ACC112 (cell line): ENCODE results near the gene SHISA6.

ENCODE experiments used
- H2AFZ ChIP-seq: fragments of 200-600 bp; sonication (generic); one replicate; pipeline ENCODE4 v1.6.0; 2017; ENCODE audit warnings: antibody characterized with exemption, low read length; ENCODE audit not compliant: unreplicated experiment
- H3K27ac ChIP-seq: fragments of 200-600 bp; sonication (generic); 2 replicates; pipeline ENCODE4 v1.5.1; 2014; ENCODE audit warnings: low read depth, mild to moderate bottlenecking, antibody characterized with exemption, low read length, moderate library complexity
- H3K27me3 ChIP-seq: fragments of 200-600 bp; sonication (generic); 2 replicates; pipeline ENCODE4 v1.6.1; 2014; ENCODE audit warnings: mild to moderate bottlenecking, antibody characterized with exemption, low read length, moderate library complexity, mixed read lengths; ENCODE audit not compliant: insufficient read depth
- H3K36me3 ChIP-seq: fragments of 200-600 bp; sonication (generic); 2 replicates; pipeline ENCODE4 v1.6.1; 2016; ENCODE audit warnings: mild to moderate bottlenecking, antibody characterized with exemption, low read length, moderate library complexity, mixed read lengths; ENCODE audit not compliant: insufficient read depth
- H3K4me1 ChIP-seq: fragments of 200-600 bp; sonication (generic); one replicate; pipeline ENCODE4 v1.6.1; 2016; ENCODE audit warnings: low read length, mixed read lengths; ENCODE audit not compliant: insufficient read depth, unreplicated experiment, control insufficient read depth
- H3K4me3 ChIP-seq: fragments of 200-600 bp; sonication (generic); 2 replicates; pipeline ENCODE4 v1.5.1; 2014; ENCODE audit warnings: mild to moderate bottlenecking, low read depth, low read length
- H3K79me2 ChIP-seq: fragments of 200-600 bp; sonication (generic); one replicate; pipeline ENCODE4 v1.6.0; 2016; ENCODE audit warnings: low read length; ENCODE audit not compliant: control insufficient read depth, unreplicated experiment, insufficient read depth

The SHISA6 gene

DNA sequence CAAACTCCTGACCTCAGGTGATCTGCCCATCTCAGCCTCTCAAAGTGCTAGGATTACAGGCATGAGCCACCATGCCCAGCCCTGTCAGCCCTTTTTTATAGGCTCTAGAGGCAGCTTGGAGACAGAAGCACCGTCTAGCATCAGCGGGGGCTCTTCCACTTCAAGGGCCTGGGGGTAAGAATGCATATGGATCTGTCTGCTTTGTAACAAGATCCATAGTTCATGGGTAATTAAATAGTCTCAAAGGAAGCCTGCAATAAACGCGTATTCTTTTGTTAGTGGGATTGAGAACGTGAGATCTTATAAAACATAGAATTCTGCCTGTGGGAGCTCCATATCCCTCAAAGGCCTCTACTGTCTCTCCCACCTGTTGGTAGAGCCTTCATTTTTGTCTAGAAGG lies 142.1 kb downstream of the SHISA6 start:
- Histone ChIP-seq H3K27me3 (no peaks in the 10 kb centered on the region), H3K36me3 (no peaks in the 10 kb centered on the region), H3K79me2 (no peaks in the 10 kb centered on the region), H3K4me1 (no peaks in the 10 kb centered on the region), H3K27ac (no peak overlapping the region), H2AFZ (no peak overlapping the region), H3K4me3 (no peak overlapping the region)

- no peaks in the 10 kb centered on the region for H3K79me2 ChIP-seq
- H2AFZ ChIP-seq, result no peak overlapping the region
- no peaks in the 10 kb centered on the region for H3K27me3 ChIP-seq
- H3K27ac ChIP-seq, result no peak overlapping the region
- no peaks in the 10 kb centered on the region for H3K4me1 ChIP-seq
- H3K4me3 ChIP-seq, result no peak overlapping the region
- no peaks in the 10 kb centered on the region for H3K36me3 ChIP-seq
These were observed 143.1 kb downstream of the SHISA6 start for GRCh38 chr17:11384131-11384530.

GRCh38 chr17:11387610-11388009 lies 146.6 kb downstream of the SHISA6 start:
- no peaks in the 10 kb centered on the region for H3K79me2 ChIP-seq
- no peaks in the 10 kb centered on the region for H3K36me3 ChIP-seq
- no peaks in the 10 kb centered on the region for H3K27me3 ChIP-seq
- no peaks in the 10 kb centered on the region for H3K4me1 ChIP-seq
- H3K27ac ChIP-seq, result no peak overlapping the region
- no peak overlapping the region for H3K4me3 ChIP-seq
- H2AFZ ChIP-seq, result no peak overlapping the region

DNA sequence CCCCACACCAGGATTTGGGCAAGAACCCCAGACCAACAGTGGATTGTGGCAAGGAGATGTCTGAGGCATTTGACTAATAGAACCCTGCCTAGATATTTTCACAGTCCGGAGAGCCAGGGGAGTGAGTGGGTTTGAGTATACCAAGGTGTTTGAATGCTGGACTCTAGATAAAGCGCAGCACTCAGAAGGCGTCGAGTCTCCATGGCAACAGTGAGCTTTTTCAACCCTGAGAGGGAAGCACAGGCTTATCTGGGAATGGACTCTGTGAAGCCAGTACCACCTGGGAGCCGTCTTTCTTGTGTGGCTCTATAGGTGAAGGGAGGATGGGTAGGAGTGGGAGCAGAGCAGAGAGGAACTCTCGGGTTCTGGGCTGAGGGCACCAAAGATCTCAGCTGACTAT lies 147.0 kb downstream of the SHISA6 start:
- no peaks in the 10 kb centered on the region for H3K36me3 ChIP-seq
- no peaks in the 10 kb centered on the region for H3K27me3 ChIP-seq
- H3K4me3 ChIP-seq, result no peak overlapping the region
- H3K27ac ChIP-seq, result no peak overlapping the region
- no peak overlapping the region for H2AFZ ChIP-seq
- H3K4me1 ChIP-seq, result no peaks in the 10 kb centered on the region
- no peaks in the 10 kb centered on the region for H3K79me2 ChIP-seq

DNA sequence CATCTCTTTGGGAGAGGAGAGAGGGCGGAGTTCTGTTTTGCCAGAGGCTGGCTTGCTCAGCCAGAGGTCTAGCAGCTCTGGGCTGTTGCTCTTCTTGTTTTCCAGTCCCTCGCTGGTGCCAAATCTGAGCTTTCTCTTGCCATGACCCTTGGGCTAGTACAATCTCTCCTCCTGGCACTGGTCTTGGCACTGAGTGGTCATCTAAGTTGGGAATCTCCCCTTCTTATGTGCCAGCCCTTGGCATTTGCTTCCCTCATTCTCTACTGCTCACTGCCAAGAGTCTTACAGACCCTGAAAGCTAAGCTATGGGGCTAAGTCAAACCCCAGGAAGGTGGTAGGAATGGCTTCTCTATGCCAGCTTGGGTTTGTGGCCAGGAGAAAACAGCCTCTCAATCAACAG lies 148.6 kb downstream of the SHISA6 start:
- Histone ChIP-seq H3K27ac (no peak overlapping the region), H3K36me3 (no peaks in the 10 kb centered on the region), H3K4me1 (no peaks in the 10 kb centered on the region), H3K79me2 (no peaks in the 10 kb centered on the region), H3K27me3 (no peaks in the 10 kb centered on the region), H3K4me3 (no peak overlapping the region), H2AFZ (no peak overlapping the region)

DNA sequence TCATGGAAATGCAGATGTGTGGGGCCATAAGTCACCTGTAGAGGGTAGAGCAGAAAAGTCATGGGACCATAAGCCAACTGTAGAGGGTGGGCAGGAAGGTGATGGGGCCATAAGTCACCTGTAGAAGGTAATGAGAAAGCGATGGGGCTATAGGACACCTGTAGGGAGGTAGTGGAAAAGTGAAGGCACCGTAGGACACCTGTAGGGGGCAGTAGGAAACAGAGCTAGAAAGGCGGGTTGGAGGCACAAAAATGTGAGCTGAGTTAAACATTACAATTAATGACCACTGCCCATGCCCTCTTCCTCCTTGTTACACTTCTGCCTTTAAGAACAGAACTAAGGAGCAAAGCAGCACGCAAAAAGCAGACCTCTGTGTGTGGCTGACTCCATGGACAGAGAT lies 150.1 kb downstream of the SHISA6 start:
- Histone ChIP-seq H2AFZ (no peak overlapping the region), H3K79me2 (no peaks in the 10 kb centered on the region), H3K4me3 (no peak overlapping the region), H3K27me3 (no peaks in the 10 kb centered on the region), H3K36me3 (no peaks in the 10 kb centered on the region), H3K4me1 (no peaks in the 10 kb centered on the region), H3K27ac (no peak overlapping the region)

GRCh38 chr17:11404431-11405276 lies 163.6 kb downstream of the SHISA6 start:
- Histone ChIP-seq H3K4me3 (no peak overlapping the region), H3K36me3 (no peaks in the 10 kb centered on the region), H3K27me3 (no peaks in the 10 kb centered on the region), H3K4me1 (no peaks in the 10 kb centered on the region), H3K27ac (no peak overlapping the region), H3K79me2 (no peaks in the 10 kb centered on the region), H2AFZ (no peak overlapping the region)

- Histone ChIP-seq H3K4me1 (no peaks in the 10 kb centered on the region), H3K79me2 (no peaks in the 10 kb centered on the region), H3K27me3 (no peaks in the 10 kb centered on the region), H3K36me3 (no peaks in the 10 kb centered on the region), H3K27ac (no peak overlapping the region), H3K4me3 (no peak overlapping the region), H2AFZ (no peak overlapping the region)
These were observed 165.7 kb downstream of the SHISA6 start for GRCh38 chr17:11406716-11407115.

DNA sequence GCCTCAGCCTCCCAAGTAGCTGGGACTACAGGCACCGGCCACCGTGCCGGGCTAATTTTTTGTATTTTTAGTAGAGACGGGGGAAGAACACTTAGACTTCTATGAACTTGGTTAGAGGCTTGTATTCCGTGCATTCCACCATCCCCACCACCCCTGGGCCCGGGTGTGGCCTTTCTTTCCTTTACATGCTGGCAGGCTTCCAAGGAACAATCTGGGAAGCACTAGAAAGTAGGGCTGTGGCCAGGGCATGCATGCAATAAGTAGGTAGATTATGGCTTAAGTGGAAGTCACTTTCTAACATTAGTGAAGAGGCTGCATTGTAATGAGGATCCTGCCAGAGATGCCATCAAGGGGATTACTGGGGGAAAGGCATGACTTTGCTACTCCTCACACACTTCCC lies 171.6 kb downstream of the SHISA6 start:
- H3K4me1 ChIP-seq, result no peaks in the 10 kb centered on the region

GRCh38 chr17:11418342-11418741 lies 177.3 kb downstream of the SHISA6 start:
- H3K4me1 ChIP-seq, result no peaks in the 10 kb centered on the region
- no peak overlapping the region for H3K27ac ChIP-seq
- no peaks in the 10 kb centered on the region for H3K79me2 ChIP-seq
- no peak overlapping the region for H2AFZ ChIP-seq
- H3K27me3 ChIP-seq, result no peaks in the 10 kb centered on the region
- no peak overlapping the region for H3K4me3 ChIP-seq
- H3K36me3 ChIP-seq, result no peaks in the 10 kb centered on the region

More for the DNA sequence above, 171.6 kb downstream of the SHISA6 start:
- Histone ChIP-seq H3K27me3 (no peaks in the 10 kb centered on the region), H3K27ac (no peak overlapping the region), H3K79me2 (no peaks in the 10 kb centered on the region), H3K36me3 (no peaks in the 10 kb centered on the region), H3K4me3 (no peak overlapping the region), H2AFZ (no peak overlapping the region)

GRCh38 chr17:11430751-11431150 lies 189.7 kb downstream of the SHISA6 start:
- Histone ChIP-seq H3K4me3 (no peak overlapping the region), H3K79me2 (no peaks in the 10 kb centered on the region), H2AFZ (no peak overlapping the region), H3K27ac (no peak overlapping the region), H3K27me3 (no peaks in the 10 kb centered on the region), H3K4me1 (no peaks in the 10 kb centered on the region), H3K36me3 (no peaks in the 10 kb centered on the region)
